Glutamatergic neuron (in vitro differentiated cells): ENCODE measurements around the gene GALNT12. TPM values are rescaled to one million over a fixed set of nuclear protein-coding genes. Genes with fewer than 3 reads are reported as not detected.

Source experiments
- DNase-seq: peaks from one replicate; pipeline ENCODE4 v3.0.0; 2022
- H3K27ac Mint-ChIP-seq: one replicate; pipeline ENCODE4 v1.8.0; 2020; ENCODE audit warnings: mild to moderate bottlenecking, mixed read lengths, inconsistent platforms; ENCODE audit not compliant: unreplicated experiment
- H3K27me3 Mint-ChIP-seq: one replicate; pipeline ENCODE4 v1.8.0; 2020; ENCODE audit warnings: mild to moderate bottlenecking, moderate library complexity, mixed read lengths, inconsistent platforms; ENCODE audit not compliant: unreplicated experiment
- H3K36me3 Mint-ChIP-seq: one replicate; pipeline ENCODE4 v1.8.0; 2020; ENCODE audit warnings: mild to moderate bottlenecking, mixed read lengths, inconsistent platforms; ENCODE audit not compliant: unreplicated experiment
- H3K4me1 Mint-ChIP-seq: one replicate; pipeline ENCODE4 v1.8.0; 2020; ENCODE audit warnings: mild to moderate bottlenecking, low read depth, mixed read lengths, inconsistent platforms; ENCODE audit not compliant: unreplicated experiment
- H3K4me3 Mint-ChIP-seq: one replicate; pipeline ENCODE4 v1.8.0; 2020; ENCODE audit warnings: mild to moderate bottlenecking, mixed read lengths, inconsistent platforms; ENCODE audit not compliant: unreplicated experiment
- H3K9me3 Mint-ChIP-seq: one replicate; pipeline ENCODE4 v1.8.0; 2020; ENCODE audit warnings: mild to moderate bottlenecking, moderate library complexity, mixed read lengths, inconsistent platforms; ENCODE audit not compliant: unreplicated experiment
- total RNA-seq: library from RNA; stranded (reverse); fragmentation: NEBNext Ultra II Directional; extraction: Animal tissue kit (Norgen Biotek cat#: 25700); gene quantifications from one replicate; pipeline ENCODE4 v1.2.1, GENCODE V29; 2021; ENCODE audit not compliant: unreplicated experiment
- TF ChIP-seq, protein P1 (sequence below): fragments of 200-600 bp; sonication (generic); IDR thresholded peaks from one replicate; pipeline ENCODE4 v1.5.0; 2021; ENCODE audit not compliant: partially characterized antibody, unreplicated experiment

GALNT12 gene
- total RNA-seq, 1 donor from 2014 or later = 2.7 TPM

- Mint-ChIP-seq H3K27me3 (peaks cover 6% of the 10 kb centered on the region), H3K4me3 (peak overlapping the region; percentile 31), H3K4me1 (peaks cover 11% of the 10 kb centered on the region), H3K27ac (no peak overlapping the region), H3K36me3 (peaks cover 9% of the 10 kb centered on the region), H3K9me3 (peaks cover 5% of the 10 kb centered on the region)
- TF ChIP-seq, protein P1, sequence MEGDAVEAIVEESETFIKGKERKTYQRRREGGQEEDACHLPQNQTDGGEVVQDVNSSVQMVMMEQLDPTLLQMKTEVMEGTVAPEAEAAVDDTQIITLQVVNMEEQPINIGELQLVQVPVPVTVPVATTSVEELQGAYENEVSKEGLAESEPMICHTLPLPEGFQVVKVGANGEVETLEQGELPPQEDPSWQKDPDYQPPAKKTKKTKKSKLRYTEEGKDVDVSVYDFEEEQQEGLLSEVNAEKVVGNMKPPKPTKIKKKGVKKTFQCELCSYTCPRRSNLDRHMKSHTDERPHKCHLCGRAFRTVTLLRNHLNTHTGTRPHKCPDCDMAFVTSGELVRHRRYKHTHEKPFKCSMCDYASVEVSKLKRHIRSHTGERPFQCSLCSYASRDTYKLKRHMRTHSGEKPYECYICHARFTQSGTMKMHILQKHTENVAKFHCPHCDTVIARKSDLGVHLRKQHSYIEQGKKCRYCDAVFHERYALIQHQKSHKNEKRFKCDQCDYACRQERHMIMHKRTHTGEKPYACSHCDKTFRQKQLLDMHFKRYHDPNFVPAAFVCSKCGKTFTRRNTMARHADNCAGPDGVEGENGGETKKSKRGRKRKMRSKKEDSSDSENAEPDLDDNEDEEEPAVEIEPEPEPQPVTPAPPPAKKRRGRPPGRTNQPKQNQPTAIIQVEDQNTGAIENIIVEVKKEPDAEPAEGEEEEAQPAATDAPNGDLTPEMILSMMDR = no peak
- no peak for DNase-seq
Observed at GRCh38 chr9:98795295-98795955, 12.0 kb upstream of the GALNT12 start.

- TF ChIP-seq, protein P1 = no peak
- Mint-ChIP-seq H3K36me3 (peaks cover 9% of the 10 kb centered on the region), H3K27ac (no peak overlapping the region), H3K9me3 (peaks cover 5% of the 10 kb centered on the region), H3K27me3 (peaks cover 6% of the 10 kb centered on the region), H3K4me3 (peak overlapping the region; percentile 31), H3K4me1 (peaks cover 11% of the 10 kb centered on the region)
- no peak for DNase-seq
Observed at GRCh38 chr9:98795970-98796363, 11.5 kb upstream of the GALNT12 start.

GRCh38 chr9:98796364-98797101 lies 10.9 kb upstream of the GALNT12 start, which contains the start of gene ANKS6:
TSS of gene ANKS6 (minus strand) at chr9:98796555. CDS start at chr9:98796491, 64 bp downstream.
- Mint-ChIP-seq H3K27me3 (peaks cover 6% of the 10 kb centered on the region), H3K9me3 (peaks cover 5% of the 10 kb centered on the region), H3K4me1 (peaks cover 11% of the 10 kb centered on the region), H3K27ac (no peak within 1 kb of the TSS), H3K36me3 (peaks cover 9% of the 10 kb centered on the region), H3K4me3 (peak within 1 kb of the TSS; percentile 81)
- peak; percentile 89 for DNase-seq
- TF ChIP-seq, protein P1 = peak; percentile 68

DNA sequence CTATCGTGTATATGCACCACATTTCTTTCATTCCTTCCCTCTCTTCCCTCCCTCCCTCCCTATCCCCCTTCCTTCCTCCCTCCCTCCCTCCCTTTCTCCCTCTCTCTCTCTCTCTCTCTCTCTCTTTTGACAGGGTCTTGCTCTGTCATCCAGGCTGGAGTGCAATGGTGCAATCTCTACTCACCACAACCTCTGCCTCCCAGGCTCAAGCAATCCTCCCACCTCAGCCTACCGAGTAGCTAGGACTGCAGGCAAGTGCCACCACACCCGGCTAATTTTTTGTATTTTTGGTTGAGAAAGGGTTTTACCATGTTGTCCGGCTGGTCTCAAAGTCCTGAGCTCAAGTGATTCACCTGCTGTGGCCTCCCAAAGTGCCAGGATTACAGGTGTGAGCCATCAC lies 10.0 kb upstream of the GALNT12 start:
- peaks cover 6% of the 10 kb centered on the region for H3K27me3 Mint-ChIP-seq
- H3K36me3 Mint-ChIP-seq = peaks cover 9% of the 10 kb centered on the region
- no peak overlapping the region for H3K4me3 Mint-ChIP-seq
- peaks cover 15% of the 10 kb centered on the region for H3K4me1 Mint-ChIP-seq
- H3K9me3 Mint-ChIP-seq = peaks cover 5% of the 10 kb centered on the region
- no peak overlapping the region for H3K27ac Mint-ChIP-seq
- DNase-seq = no peak
- TF ChIP-seq, protein P1 = no peak

DNA sequence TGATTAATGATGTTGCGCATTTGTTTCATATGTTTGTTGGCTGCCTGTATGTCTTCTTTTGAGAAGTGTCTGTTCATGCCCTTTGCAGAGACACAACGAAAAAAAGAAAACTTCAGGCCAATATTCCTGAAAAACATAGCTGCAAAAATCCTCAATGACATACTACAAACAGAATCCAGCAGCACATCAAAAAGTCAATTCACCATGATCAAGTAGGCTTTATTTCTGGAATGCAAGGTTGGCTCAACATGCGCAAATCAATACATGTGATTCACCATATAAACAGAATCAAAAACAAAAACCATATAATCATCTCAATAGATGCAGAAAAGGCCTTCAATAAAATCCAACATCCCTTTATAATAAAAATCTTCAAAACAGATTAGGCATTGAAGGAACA lies 9.2 kb upstream of the GALNT12 start:
- Mint-ChIP-seq H3K4me3 (no peak overlapping the region), H3K36me3 (peaks cover 9% of the 10 kb centered on the region), H3K4me1 (peaks cover 16% of the 10 kb centered on the region), H3K9me3 (peaks cover 5% of the 10 kb centered on the region), H3K27ac (no peak overlapping the region), H3K27me3 (peaks cover 6% of the 10 kb centered on the region)
- TF ChIP-seq, protein P1 = no peak
- DNase-seq = no peak
